ENCODE results near the gene RFX4. TPM values are rescaled to one million over a fixed set of nuclear protein-coding genes. Genes with fewer than 3 reads are reported as not detected.

Gene RFX4
- total RNA-seq, 4 donors from 2014 or later = not detected

- H3K4me1 ChIP-seq = no peaks in the 10 kb centered on the region
- H3K27ac ChIP-seq = no peak overlapping the region
- H3K4me3 ChIP-seq = no peak overlapping the region
- H3K36me3 ChIP-seq = no peaks in the 10 kb centered on the region
- H3K9me3 ChIP-seq = no peaks in the 10 kb centered on the region
- no peak for DNase-seq (ENCODE audit: low spot score in 2 of 2)
- H3K27me3 ChIP-seq = peaks cover 13% of the 10 kb centered on the region
- TF ChIP-seq, protein P1, sequence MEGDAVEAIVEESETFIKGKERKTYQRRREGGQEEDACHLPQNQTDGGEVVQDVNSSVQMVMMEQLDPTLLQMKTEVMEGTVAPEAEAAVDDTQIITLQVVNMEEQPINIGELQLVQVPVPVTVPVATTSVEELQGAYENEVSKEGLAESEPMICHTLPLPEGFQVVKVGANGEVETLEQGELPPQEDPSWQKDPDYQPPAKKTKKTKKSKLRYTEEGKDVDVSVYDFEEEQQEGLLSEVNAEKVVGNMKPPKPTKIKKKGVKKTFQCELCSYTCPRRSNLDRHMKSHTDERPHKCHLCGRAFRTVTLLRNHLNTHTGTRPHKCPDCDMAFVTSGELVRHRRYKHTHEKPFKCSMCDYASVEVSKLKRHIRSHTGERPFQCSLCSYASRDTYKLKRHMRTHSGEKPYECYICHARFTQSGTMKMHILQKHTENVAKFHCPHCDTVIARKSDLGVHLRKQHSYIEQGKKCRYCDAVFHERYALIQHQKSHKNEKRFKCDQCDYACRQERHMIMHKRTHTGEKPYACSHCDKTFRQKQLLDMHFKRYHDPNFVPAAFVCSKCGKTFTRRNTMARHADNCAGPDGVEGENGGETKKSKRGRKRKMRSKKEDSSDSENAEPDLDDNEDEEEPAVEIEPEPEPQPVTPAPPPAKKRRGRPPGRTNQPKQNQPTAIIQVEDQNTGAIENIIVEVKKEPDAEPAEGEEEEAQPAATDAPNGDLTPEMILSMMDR (IDR thresholded peaks at IDR 0.05) = no peak
- no peak for TF ChIP-seq POLR2A (IDR thresholded peaks at IDR 0.05)
- TF ChIP-seq EP300 (IDR thresholded peaks at IDR 0.05) = no peak
- TF ChIP-seq POLR2AphosphoS5 (IDR thresholded peaks at IDR 0.05) = no peak
Observed at GRCh38 chr12:106573239-106573638, 9.6 kb upstream of the RFX4 start.

DNA sequence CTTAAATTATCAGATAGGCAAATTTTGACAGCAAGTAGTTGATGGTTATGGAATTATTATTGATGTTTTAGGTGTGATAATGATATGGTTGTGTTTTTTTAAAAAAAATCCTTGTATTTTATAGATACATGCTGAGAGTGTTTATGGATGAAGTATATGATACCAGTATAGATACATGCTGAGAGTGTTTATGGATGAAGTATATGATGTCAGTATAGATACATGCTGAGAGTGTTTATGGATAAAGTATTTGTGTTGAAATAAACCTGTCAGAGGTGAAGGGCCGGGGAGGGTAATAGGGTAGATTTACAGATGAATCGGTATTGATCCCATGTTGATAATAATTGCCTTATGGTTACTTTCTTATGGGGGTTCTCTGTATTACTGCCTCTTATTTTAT lies 6.0 kb upstream of the RFX4 start:
- no peaks in the 10 kb centered on the region for H3K36me3 ChIP-seq
- peaks cover 13% of the 10 kb centered on the region for H3K4me1 ChIP-seq
- WGBS = 95% methylated on average over 2 of the region's 2 CpGs
- no peak overlapping the region for H3K27ac ChIP-seq
- no peak for DNase-seq (ENCODE audit: low spot score in 2 of 2)
- H3K4me3 ChIP-seq = no peak overlapping the region
- peaks cover 49% of the 10 kb centered on the region for H3K27me3 ChIP-seq
- H3K9me3 ChIP-seq = no peaks in the 10 kb centered on the region
- TF ChIP-seq, protein P1 (IDR thresholded peaks at IDR 0.05) = no peak
- TF ChIP-seq POLR2AphosphoS5 (IDR thresholded peaks at IDR 0.05) (no peak), POLR2A (IDR thresholded peaks at IDR 0.05) (no peak), EP300 (IDR thresholded peaks at IDR 0.05) (no peak)

- Histone ChIP-seq H3K9me3 (no peaks in the 10 kb centered on the region), H3K4me1 (peaks cover 51% of the 10 kb centered on the region), H3K36me3 (no peaks in the 10 kb centered on the region), H3K27me3 (peaks cover 87% of the 10 kb centered on the region), H3K4me3 (peak overlapping the region; percentile 18), H3K27ac (no peak overlapping the region)
- TF ChIP-seq EP300 (IDR thresholded peaks at IDR 0.05) = no peak
- no peak for TF ChIP-seq POLR2AphosphoS5 (IDR thresholded peaks at IDR 0.05)
- TF ChIP-seq, protein P1 (IDR thresholded peaks at IDR 0.05) = no peak
- no peak for TF ChIP-seq POLR2A (IDR thresholded peaks at IDR 0.05)
- no peak for DNase-seq (ENCODE audit: low spot score in 2 of 2)
- 5% methylated on average over 26 of the region's 58 CpGs for WGBS
Observed at GRCh38 chr12:106580671-106581508, 1.9 kb upstream of the RFX4 start.

DNA sequence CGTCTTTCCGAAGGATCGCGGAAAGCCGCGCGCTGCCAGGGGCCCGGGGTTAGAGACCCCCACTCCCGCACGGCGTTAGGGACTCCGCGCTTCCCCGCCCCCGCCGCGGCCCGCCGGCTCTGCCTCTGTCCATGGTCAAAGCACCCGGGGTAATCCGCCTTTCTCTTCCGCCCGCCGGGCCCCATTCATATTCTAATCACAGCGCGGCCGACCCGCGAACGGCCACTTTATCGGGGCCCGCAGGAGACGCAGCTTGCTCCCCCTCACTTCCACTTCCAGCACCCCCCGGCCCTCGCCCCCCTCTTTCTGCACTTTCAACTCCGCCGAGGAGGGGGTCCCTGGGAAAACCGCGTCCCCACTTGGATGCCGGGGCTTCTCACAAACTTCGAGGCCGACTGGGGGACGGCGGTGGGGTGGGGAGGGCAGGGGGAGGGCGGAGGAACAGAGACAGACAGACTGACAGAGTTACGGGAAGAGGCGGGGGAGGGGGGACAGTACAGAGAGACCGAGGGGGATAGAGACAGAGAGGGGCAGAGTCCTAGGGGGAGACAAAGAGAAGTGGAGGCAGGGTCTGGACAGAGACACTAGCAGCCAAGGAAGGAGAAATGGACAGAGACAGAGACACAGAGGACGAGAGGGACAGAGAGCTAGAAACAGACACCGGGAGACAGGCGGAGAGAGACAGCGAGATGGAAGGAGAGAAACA lies 1.1 kb upstream of the RFX4 start:
- peaks cover 95% of the 10 kb centered on the region for H3K27me3 ChIP-seq
- peak overlapping the region; percentile 18 for H3K4me3 ChIP-seq
- TF ChIP-seq EP300 (IDR thresholded peaks at IDR 0.05) (no peak), POLR2A (IDR thresholded peaks at IDR 0.05) (no peak), POLR2AphosphoS5 (IDR thresholded peaks at IDR 0.05) (no peak)
- TF ChIP-seq, protein P1 (IDR thresholded peaks at IDR 0.05) = no peak
- no peak overlapping the region for H3K27ac ChIP-seq
- no peaks in the 10 kb centered on the region for H3K36me3 ChIP-seq
- peaks cover 59% of the 10 kb centered on the region for H3K4me1 ChIP-seq
- H3K9me3 ChIP-seq = no peaks in the 10 kb centered on the region
- 2% methylated on average over 44 of the region's 52 CpGs for WGBS
- DNase-seq (ENCODE audit: low spot score in 2 of 2) = no peak

DNA sequence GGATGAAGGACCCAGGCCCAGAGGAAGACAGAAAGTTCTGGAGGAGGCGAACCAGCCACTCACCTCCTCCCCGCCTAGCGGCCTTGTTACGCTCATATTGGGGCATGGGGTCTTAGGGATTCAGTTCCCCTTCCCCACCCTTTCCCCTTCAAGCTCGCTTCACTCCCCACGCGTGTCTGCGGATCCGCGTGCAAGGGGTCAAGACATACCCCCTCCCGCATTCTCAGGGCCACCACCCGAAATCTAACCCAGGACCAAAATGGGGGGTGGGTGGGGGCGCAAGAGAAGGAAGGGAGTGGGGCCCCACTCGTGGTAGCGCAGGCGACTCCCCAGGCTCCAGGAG lies 584 bp upstream of the RFX4 start:
- H3K9me3 ChIP-seq = no peaks in the 10 kb centered on the region
- no peak overlapping the region for H3K27ac ChIP-seq
- no peak for DNase-seq (ENCODE audit: low spot score in 2 of 2)
- H3K4me3 ChIP-seq = peak overlapping the region; percentile 47
- H3K36me3 ChIP-seq = no peaks in the 10 kb centered on the region
- TF ChIP-seq POLR2AphosphoS5 (IDR thresholded peaks at IDR 0.05) (no peak), POLR2A (IDR thresholded peaks at IDR 0.05) (no peak), EP300 (IDR thresholded peaks at IDR 0.05) (no peak)
- TF ChIP-seq, protein P1 (IDR thresholded peaks at IDR 0.05) = no peak
- H3K4me1 ChIP-seq = peaks cover 65% of the 10 kb centered on the region
- 4% methylated on average over 16 of the region's 16 CpGs for WGBS
- H3K27me3 ChIP-seq = peaks cover 100% of the 10 kb centered on the region
